GM19099 (cell line): ENCODE data around the gene TATDN2.

Experiments used
- POLR2A ChIP-seq: IDR thresholded peaks from 3 replicates; pipeline ENCODE4 v1.6.1; 2011; ENCODE audit warnings: low read depth; ENCODE audit not compliant: insufficient read length; ENCODE audit errors: extremely low read depth

The TATDN2 gene

DNA sequence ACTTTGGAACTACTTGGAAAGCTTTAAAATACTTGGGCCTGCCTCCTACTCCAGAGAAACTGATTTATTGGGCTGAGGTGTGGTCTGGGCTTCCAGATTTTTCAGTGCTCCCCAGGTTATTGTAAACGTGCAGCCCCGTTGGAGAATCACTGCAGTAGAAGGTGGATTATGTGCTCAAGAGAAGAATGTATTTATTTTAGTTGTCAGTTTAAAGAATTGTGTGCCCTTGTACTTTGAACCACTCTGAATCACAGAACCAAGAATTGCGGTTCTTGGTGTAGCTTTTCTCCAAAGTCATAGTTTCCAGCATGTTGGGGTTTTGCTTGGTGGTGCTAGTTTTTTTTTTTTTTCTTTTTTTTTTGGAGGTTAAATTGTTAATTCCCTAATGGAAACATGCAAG lies 1.6 kb downstream of the TATDN2 start:
- TF ChIP-seq POLR2A = no peak

DNA sequence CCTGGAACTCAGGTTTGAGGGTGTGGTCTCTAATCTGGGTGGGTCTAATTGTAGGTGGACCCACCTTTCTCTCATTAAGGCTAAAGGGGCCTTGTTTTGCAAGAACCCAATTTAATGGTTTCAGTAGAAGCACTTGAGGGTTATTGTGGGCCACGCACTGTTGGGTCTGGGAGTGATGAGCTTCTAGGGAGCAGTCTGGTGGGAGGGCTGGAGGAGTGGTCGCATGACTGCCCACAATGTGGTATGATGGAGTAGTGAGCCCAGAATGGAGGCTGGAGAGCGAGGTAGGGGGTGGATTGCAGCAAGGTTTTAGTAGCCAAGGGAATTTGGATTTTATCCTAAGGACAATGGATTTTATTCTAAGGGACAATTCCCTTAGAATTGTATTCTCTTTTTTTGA lies 2.7 kb downstream of the TATDN2 start:
- no peak for TF ChIP-seq POLR2A

DNA sequence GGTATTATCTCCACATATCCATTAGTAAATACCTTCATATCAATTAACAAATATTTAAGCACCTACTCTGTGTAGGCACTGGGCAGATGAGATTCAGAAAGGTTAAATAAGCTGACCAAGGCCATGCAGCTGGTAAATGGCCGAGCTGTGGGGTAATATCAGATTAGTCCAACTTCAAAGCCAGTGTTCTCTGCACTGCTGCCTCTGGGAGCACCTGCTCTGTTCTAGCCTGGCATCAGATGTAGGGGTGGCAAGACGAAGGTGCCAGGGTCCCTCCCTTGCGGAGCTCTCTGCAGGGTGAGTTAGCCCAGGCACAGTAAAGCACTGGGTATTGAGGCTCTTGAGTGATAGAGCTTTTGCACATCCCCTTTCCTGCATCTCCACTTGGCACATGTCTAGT lies 5.5 kb downstream of the TATDN2 start:
- TF ChIP-seq POLR2A = no peak

DNA sequence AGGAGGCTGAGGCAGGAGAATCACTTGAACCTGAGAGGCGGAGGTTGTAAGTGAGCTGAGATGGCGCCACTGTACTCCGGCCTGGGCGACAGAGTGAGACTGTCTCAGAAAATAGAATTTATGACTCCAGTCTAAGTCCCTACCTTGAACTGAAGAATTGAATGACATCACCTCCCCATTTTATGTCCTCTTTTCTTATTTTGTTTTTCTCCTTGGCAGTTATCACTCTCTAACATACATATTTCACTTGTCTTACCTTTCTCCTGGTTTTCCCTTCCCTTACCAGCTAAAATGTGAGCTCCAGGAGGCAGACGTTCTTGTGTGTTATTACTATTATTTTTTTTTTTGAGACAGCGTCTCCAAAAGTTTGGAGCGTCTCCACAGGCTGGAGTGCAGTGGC lies 7.6 kb downstream of the TATDN2 start:
- TF ChIP-seq POLR2A = no peak

DNA sequence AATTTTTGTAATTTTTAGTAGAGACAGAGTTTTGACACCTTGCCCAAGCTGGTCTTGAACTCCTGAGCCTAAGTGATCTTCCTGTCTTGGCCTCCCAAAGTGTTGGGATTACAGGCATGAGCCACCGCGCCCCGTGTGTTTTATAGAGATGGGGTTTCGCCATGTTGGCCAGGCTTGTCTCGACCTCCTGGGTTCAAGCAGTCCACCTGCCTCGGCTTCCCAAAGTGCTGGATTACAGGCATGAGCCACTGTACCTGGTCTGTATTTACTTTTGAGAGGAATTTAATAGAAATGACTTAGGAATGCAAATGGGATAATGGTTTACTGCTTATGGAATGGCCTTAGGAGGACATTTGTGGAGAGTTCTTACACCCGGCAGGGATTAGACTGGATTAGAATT lies 10.8 kb downstream of the TATDN2 start:
- TF ChIP-seq POLR2A = no peak

DNA sequence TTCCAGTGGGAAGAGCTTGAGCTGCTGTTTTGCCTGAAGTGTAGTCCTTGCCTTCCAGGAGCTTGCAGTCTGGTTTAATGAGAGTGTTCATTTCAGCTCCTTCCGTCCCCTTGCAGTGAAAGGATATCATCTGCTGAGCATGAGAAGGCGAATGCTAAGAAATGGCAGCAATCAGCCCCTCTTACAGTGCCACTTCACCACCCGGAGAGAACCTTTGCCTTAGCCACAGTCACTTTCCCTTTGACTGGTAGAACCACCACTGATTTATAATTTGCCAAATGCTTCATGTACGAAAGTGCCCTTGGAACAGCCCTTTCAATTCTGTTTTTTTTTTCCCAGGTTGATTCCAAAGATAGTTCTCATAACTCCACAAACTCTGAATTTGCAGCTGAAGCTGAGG lies 11.5 kb downstream of the TATDN2 start:
- TF ChIP-seq POLR2A = no peak

DNA sequence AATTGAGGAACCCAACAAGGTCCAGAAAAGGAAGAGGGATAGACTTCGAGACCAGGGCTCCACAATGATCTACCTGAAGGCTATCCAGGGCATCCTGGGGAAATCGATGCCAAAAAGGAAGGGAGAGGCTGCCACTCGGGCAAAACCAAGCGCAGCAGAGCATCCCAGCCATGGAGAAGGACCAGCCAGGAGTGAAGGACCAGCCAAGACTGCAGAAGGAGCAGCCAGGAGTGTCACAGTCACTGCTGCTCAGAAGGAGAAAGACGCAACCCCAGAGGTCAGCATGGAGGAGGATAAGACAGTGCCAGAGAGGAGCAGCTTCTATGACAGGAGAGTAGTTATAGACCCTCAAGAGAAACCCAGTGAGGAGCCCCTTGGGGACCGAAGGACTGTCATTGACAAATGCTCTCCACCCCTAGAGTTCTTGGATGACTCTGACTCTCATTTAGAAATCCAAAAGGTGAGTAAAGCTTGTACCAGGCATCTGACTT lies 12.0 kb downstream of the TATDN2 start:
- no peak for TF ChIP-seq POLR2A

DNA sequence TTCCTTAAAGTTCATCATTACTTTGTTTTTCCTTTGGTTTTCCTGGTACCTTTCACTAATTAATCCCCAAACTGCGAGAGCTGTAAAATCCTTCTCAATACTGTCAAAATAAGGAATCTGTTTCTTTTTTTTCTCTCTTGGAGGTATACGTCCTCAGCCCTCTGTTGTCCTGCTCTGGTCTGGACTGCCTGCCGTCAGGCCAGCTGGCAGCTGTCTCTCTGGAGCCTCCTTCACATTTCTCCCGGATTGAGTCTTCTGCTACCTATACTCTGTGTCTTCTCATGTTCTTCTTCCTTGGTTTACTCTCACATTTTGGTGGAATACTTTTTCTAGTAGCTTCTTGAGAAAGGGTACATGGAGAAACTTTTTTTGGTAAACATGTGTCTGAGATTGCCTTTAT lies 13.8 kb downstream of the TATDN2 start:
- TF ChIP-seq POLR2A = no peak

DNA sequence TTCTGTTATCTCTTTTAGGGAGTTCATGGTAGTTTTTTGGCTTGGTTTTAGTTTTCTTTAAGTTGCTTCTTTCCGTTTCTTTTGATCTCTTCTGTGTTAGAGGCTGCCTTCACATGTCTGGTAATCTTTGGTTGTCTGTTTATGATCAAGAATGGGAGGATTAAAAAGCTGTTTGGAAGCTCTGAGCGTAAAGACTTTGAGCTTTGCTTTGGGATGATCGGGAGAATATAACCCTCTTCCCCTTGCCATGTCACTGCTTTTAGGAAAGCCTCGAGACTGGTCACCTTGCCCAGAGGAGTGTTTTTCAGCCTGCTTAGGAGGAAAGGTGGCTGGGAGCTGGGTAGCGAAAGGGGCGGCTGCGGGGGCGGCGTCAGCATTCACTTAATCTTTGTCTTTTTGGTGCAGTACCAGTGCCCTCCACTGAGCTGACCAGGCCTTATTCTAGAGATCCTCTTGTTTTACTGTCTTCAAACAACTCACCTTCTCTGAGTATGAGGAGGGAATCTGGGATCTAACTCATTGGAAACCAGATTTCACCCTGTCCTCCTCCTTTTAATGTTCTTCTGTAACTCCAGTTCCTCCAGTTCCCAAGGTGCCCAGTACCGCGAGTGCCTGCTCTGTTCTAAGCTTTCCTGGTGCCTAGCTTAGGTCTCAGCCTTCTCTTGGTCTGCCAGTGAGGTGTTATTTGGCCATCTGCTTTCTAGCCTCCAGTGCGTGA lies 15.5 kb downstream of the TATDN2 start:
- TF ChIP-seq POLR2A = no peak

DNA sequence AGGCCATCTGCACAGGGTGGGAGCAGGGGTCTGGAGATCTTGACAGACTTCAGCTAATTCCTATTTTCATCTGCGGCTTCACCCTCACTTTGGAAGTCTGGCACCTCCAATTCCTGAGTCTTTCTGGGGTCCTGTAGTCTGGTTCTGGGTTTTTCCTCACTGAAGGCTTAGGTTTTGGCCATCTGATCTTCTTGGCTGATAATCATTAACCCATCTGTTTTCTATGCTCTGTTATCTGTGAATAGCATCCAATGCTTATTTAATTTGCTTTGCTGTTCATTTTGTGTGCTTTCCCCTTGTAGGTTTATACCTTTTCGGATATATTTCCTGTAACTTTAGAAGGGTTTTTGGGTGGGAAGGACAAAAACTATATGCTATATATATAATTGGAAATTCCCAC lies 17.6 kb downstream of the TATDN2 start:
- no peak for TF ChIP-seq POLR2A

DNA sequence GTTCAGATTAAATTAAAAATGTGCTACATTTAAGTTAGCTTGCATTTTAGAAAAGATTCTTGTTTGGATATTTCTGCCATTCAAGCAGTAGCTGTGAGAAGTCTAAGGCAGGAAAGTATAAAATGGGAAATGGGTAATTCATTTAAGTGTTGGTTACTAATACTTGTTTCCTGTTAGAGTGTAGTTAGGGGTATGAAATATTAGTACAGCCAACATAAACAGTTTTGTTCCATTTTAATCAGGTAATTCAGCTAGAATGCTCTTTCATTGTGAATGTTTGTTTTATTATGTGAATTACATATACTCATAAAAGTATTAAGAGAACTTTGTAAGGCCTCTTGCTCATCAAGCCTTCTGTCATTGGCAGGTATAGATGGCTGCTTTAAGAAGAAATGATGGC lies 19.9 kb downstream of the TATDN2 start:
- no peak for TF ChIP-seq POLR2A

DNA sequence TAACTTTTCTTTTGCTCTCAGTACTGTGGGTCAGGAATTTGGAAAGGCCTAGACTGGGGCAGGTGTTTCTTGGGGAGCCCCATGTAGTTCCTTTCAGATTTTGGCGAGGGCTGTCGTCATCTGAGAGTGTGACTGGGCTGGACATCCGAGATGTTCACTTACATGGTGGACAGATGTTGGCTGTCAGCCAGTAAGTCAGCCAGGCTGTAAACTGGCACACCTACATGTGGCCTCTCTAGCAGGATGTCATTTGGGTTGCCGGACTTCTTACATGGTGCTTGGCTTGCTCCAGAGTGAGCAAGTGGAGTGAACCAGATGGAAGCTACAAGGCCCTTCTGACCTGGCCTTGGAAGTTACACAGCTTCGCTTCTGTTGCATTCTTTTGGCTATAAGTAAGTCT lies 20.7 kb downstream of the TATDN2 start:
- no peak for TF ChIP-seq POLR2A

DNA sequence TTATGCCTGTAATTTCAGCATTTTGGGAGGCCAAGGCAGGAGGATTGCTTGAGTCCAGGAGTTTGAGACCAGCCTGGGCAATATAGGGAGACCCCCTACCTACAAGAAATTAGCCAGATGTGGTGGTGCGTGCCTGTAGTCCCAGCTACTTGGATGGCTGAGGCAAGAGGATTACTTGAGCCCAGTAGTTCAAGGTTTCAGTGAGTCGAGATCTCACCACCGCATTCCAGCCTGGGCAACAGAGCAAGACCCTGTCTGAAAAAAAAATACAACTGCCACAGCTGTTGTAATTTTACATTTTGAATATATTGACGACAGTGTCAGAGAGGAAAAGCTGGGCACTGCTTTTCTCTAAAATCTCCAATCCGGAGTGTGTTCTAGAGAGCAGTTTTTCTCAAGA lies 21.2 kb downstream of the TATDN2 start:
- TF ChIP-seq POLR2A = no peak

DNA sequence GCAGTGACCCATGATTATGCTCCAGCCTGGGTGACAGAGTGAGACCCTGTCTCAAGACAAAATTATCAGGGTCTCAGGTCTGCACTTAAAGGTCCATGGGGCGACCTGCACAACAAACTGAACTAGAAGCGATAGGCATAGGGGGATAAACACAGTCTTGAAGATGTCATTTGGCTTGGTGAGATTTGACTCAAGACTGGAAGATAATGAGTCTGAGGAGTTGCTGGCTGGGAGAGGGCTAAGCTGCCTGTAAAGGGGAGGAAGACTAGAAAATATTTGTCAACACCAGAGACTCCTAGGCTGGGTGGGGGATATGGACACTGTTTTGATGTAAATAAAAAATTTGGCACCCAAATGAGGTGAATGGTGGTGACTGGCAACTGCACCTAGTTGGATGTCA lies 24.7 kb downstream of the TATDN2 start:
- no peak for TF ChIP-seq POLR2A

DNA sequence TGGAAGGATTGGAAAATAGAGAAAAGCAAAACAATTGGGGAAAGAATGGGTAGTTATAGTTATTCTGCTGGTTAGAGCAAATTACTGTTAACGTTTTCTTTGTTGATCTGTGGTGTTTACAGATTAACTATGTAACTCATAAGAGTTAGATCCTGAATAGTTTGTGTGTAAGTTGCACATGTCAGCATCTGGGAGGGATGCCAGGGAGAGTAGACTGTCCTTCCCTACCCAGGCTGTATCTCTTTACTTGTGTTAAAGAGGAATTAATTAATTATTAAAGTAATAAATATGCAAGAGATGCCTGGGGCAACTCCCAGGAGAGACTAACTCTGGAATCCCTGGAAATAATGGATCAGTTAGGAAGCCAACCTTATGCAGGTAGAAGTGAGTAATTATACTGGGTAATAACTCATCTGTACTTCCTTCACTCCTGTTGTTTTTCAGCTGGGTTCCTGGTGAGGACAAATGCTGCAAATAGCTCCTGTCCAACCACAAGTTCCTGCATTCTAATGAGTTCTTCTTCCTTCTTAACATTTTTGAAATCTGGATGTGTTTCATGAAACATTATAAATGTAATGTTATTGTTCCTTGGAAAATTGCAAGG lies 25.5 kb downstream of the TATDN2 start:
- TF ChIP-seq POLR2A = no peak

DNA sequence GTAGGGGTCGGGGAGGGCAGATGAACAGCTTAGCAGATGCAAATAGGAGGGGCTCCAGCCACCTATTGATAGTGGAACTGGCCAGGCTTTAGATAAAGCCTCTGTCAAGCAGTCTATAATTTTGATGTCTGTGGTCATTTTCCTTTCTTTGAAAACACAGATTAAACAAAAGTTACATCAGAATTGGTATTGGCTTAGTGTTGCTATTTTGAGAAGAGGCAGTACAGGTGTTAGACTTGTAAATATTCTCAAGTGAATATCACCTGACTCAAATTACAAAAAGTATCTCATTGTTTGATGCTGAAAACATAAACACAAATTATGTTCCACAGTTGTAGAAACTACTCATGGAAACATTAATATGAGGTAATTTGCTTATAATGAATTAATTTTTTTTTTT lies 26.3 kb downstream of the TATDN2 start:
- no peak for TF ChIP-seq POLR2A

DNA sequence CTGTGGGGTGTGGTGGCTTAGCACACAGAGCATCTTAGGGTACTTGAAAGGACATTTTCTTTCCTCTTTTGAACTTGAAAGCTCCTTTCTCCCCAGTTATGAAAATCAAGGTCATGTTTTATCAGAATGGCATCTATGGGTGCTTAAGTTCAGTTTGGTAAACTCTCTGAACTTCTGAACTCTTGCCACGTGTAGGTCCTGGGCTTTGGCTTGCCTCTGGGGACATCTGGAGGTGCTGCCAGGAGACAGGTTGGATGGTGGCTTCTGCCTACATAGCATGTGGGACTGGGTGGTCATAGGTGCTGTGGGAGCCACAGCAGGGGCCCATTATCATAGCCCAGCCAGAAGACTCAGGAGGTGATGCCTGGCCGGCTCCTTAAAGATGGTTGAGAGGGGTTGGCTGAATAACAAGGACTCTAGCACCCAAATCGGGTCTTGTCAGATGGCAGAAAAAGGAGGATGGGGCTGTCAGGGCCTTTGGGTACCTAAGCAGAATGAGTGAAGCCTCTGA lies 28.9 kb downstream of the TATDN2 start:
- TF ChIP-seq POLR2A = no peak

DNA sequence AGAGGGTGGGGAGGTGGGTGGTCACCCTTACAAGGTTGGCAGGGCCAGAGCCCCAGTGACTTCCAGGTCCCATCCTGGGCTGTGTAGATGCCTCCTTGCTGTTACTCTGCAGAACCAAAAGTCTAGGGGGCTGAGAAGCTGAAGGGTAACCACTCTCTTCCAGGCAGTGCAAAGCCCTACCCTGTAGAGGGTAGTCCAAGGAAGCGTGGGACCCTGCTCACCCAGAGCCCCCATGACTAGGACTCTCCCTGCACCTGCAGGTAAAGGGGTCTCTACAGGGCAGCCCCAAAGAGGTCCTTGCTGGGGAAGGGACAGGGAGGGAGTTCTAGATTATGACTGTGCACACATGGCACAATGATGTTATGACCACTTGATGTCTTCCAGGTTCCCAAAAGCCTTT lies 30.2 kb downstream of the TATDN2 start:
- TF ChIP-seq POLR2A = no peak
